ENCODE results near the gene PNPLA5. TPM values are rescaled to one million over a fixed set of nuclear protein-coding genes. Genes with fewer than 3 reads are reported as not detected.
A peak's percentile ranks its signal among the peaks of the same experiment; 100 is the strongest.

PNPLA5 gene
- total and polyA plus RNA-seq, 9 of the 15 experiments (the other 6 are each of a cell fraction or from before 2014, with no cell fraction given), result not detected

DNA sequence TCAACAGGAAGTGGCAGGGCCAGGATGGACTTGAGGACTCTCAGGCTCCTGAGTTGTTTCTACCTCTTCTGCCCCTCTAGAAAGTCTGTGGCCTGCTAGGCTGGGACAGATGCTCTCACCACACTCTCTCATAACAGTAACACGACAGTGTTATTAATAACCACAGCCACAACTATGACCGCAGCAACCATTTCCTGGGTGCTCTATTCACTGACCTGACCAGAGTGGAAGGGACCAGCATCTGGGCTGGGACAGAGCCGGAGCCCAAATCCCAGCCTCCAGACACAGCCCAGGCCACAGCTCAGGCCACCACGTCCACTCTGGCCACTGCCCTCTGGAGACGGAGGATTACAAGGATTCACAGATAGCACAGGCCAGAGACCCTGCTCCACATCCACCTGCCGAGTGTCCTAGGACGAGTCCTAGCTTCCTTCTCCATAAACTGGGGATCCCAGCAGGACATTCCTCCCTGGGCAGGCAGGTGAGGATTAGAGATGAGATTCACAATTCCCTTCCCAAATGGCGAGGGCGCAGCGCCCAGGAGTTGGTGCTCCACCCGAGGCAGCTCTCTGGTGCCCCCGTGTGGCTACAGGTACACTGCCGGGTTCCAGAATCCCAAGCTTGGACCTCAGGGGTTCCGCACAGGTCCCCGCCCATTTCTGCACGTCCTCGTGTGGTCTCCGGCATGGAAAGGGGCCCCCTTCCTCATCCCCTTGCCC lies 7.1 kb downstream of the PNPLA5 start:
- Histone ChIP-seq H3K36me3 (ENCODE audit: control insufficient read depth, insufficient read depth, low read length) (no peaks in the 10 kb centered on the region), H3K9ac (ENCODE audit: insufficient read depth in 1 of 2, low read depth in 2 of 2, low read length in 2 of 2) (no peak overlapping the region), H3K9me1 (ENCODE audit: control insufficient read depth, insufficient read depth, low read length) (no peaks in the 10 kb centered on the region), H3K4me2 (ENCODE audit: insufficient read depth, low read length) (no peak overlapping the region), H3K79me2 (ENCODE audit: control insufficient read depth, insufficient read depth, low read length) (no peaks in the 10 kb centered on the region), H3K27me3 (ENCODE audit: control insufficient read depth in 2 of 2, insufficient read depth in 2 of 2, low read length in 2 of 2) (no peaks in the 10 kb centered on the region), H3K9me3 (replicated peaks; ENCODE audit: control insufficient read depth, insufficient read depth, low read depth, low read length) (no peaks in the 10 kb centered on the region), H3K4me3 (no peak overlapping the region), H2AFZ (ENCODE audit: low read depth, low read length) (no peak overlapping the region), H3K27ac (ENCODE audit: extremely low read depth, low read depth, low read length) (no peak overlapping the region), H3K4me1 (replicated peaks in 1 of 2; ENCODE audit: control insufficient read depth in 2 of 2, insufficient read depth in 2 of 2, low read length in 2 of 2) (peaks cover 0 to 4% of the 10 kb centered on the region in 2 experiments; a peak in 1 of 5 replicates), H4K20me1 (replicated peaks; ENCODE audit: control insufficient read depth, insufficient read depth, low read length) (peaks cover under 1% of the 10 kb centered on the region; the same call in 1 of the 2 replicates)
- peak; percentile 52 for FAIRE-seq
- no TSS peak for BruUV-seq (replicated peaks)
- in situ Hi-C loops (cut with MboI) (no loop called here), intact Hi-C loops (cut with micrococcal nuclease) (loop anchor here (10.0 kb wide), 1 partner anchor 740 kb away; no protein-coding TSS in a partner anchor)
- ATAC-seq, result peak; percentile 76
- CTCF ChIA-PET (ENCODE audit: low intra/inter-chr PET ratio), result interaction anchor here (1.0 kb wide), 1 partner anchor 742 kb away, joined by 3 read pairs; no protein-coding TSS in a partner anchor
- POLR2A ChIA-PET, result no interaction called here
- TF ChIP-seq KLF16 (IDR thresholded peaks at IDR 0.05) (0 out of 2 replicates have a peak, but pooled peaks have one; percentile 35), RAD21 (CRISPR knock-in tag; conservative IDR thresholded peaks at IDR 0.05 in 1 of 2, IDR thresholded peaks at IDR 0.05 in 1 of 2) (peak in 1 of 2 experiments; percentile 54; a peak in 2 of 4 replicates), SMC3 (conservative IDR thresholded peaks at IDR 0.05; ENCODE audit: insufficient read depth, low read depth, low read length) (peak; percentile 24; the same call in 1 of the 2 replicates), ARNT (IDR thresholded peaks at IDR 0.05) (no peak)
- TF ChIP-seq, protein P1, sequence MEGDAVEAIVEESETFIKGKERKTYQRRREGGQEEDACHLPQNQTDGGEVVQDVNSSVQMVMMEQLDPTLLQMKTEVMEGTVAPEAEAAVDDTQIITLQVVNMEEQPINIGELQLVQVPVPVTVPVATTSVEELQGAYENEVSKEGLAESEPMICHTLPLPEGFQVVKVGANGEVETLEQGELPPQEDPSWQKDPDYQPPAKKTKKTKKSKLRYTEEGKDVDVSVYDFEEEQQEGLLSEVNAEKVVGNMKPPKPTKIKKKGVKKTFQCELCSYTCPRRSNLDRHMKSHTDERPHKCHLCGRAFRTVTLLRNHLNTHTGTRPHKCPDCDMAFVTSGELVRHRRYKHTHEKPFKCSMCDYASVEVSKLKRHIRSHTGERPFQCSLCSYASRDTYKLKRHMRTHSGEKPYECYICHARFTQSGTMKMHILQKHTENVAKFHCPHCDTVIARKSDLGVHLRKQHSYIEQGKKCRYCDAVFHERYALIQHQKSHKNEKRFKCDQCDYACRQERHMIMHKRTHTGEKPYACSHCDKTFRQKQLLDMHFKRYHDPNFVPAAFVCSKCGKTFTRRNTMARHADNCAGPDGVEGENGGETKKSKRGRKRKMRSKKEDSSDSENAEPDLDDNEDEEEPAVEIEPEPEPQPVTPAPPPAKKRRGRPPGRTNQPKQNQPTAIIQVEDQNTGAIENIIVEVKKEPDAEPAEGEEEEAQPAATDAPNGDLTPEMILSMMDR (IDR thresholded peaks at IDR 0.05 in 2 of 3, conservative IDR thresholded peaks at IDR 0.05 in 1 of 3; ENCODE audit: insufficient read depth in 2 of 3, low read depth in 1 of 3, low read length in 3 of 3), result peak; percentile 68 to 71 (median 68)
- WGBS (ENCODE audit: insufficient coverage, low coverage, missing lambda C conversion rate), result 17% methylated on average over 8 of the region's 18 CpGs
- DNase-seq (ENCODE audit: extremely low read depth in 1 of 4, low spot score in 3 of 4), result peak; percentile 63 to 75 (median 70)
